ENCODE data around the gene CFAP92.

DNA sequence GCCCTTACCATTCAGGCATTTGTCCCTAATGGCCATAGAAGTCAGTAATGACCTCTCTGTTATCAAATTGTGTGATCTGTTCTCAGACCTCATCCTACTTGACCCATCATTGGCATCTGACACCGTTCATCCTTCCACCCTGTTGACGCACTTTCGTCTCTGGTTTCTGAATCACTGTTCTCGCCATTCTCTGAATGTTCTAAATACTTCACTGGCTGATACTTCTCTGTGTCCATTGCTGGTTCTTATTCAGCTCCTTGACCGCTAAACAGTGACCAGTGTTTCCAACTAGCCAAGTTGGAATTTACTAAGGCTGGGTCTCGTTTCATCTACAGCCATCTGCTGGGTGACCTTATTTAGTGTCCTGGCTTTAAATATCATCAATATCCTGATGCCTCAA lies 112.3 kb downstream of the CFAP92 start:
- no peak for TF ChIP-seq JUN (IDR thresholded peaks at IDR 0.05; ENCODE audit: borderline replicate concordance, insufficient read depth, insufficient read length, low read depth)
- TF ChIP-seq POLR2A (IDR thresholded peaks at IDR 0.05; ENCODE audit: low read depth, low read length): no peak
- TF ChIP-seq FOS (IDR thresholded peaks at IDR 0.05; ENCODE audit: borderline replicate concordance, insufficient read depth, low read length): no peak
- TF ChIP-seq, protein P1, sequence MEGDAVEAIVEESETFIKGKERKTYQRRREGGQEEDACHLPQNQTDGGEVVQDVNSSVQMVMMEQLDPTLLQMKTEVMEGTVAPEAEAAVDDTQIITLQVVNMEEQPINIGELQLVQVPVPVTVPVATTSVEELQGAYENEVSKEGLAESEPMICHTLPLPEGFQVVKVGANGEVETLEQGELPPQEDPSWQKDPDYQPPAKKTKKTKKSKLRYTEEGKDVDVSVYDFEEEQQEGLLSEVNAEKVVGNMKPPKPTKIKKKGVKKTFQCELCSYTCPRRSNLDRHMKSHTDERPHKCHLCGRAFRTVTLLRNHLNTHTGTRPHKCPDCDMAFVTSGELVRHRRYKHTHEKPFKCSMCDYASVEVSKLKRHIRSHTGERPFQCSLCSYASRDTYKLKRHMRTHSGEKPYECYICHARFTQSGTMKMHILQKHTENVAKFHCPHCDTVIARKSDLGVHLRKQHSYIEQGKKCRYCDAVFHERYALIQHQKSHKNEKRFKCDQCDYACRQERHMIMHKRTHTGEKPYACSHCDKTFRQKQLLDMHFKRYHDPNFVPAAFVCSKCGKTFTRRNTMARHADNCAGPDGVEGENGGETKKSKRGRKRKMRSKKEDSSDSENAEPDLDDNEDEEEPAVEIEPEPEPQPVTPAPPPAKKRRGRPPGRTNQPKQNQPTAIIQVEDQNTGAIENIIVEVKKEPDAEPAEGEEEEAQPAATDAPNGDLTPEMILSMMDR (IDR thresholded peaks at IDR 0.05; ENCODE audit: extremely low read depth in 1 of 2, insufficient read depth in 1 of 2, low read depth in 1 of 2, low read length in 2 of 2): no peak
- TF ChIP-seq, protein P2, sequence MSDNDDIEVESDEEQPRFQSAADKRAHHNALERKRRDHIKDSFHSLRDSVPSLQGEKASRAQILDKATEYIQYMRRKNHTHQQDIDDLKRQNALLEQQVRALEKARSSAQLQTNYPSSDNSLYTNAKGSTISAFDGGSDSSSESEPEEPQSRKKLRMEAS (IDR thresholded peaks at IDR 0.05; ENCODE audit: insufficient read depth, insufficient read length): no peak
